Measurements from ENCODE around the gene CDH18. TPM values are rescaled to one million over a fixed set of nuclear protein-coding genes. Genes with fewer than 3 reads are reported as not detected.

Gene CDH18
- total RNA-seq, 4 donors from 2014 or later: not detected

- no peak for DNase-seq
- Histone ChIP-seq H3K4me3 (no peak overlapping the region), H3K27me3 (no peaks in the 10 kb centered on the region), H3K36me3 (no peaks in the 10 kb centered on the region), H3K4me1 (no peaks in the 10 kb centered on the region), H3K9me3 (no peaks in the 10 kb centered on the region), H3K27ac (no peak overlapping the region)
- TF ChIP-seq POLR2A (IDR thresholded peaks at IDR 0.05): no peak
- no peak for TF ChIP-seq CTCF (IDR thresholded peaks at IDR 0.05)
Observed at GRCh38 chr5:19619571-19619970, 368.4 kb downstream of the CDH18 start.

GRCh38 chr5:19616701-19617215 lies 371.2 kb downstream of the CDH18 start:
- no peak for TF ChIP-seq CTCF (IDR thresholded peaks at IDR 0.05)
- H3K9me3 ChIP-seq: no peaks in the 10 kb centered on the region
- no peaks in the 10 kb centered on the region for H3K36me3 ChIP-seq
- no peak overlapping the region for H3K27ac ChIP-seq
- H3K27me3 ChIP-seq: no peaks in the 10 kb centered on the region
- H3K4me3 ChIP-seq: no peak overlapping the region
- no peaks in the 10 kb centered on the region for H3K4me1 ChIP-seq
- DNase-seq: no peak

- H3K9me3 ChIP-seq: no peaks in the 10 kb centered on the region
- no peak for TF ChIP-seq CTCF (IDR thresholded peaks at IDR 0.05)
- no peak for TF ChIP-seq POLR2A (IDR thresholded peaks at IDR 0.05)
- H3K4me1 ChIP-seq: no peaks in the 10 kb centered on the region
- no peak overlapping the region for H3K27ac ChIP-seq
- no peak for DNase-seq
- H3K4me3 ChIP-seq: no peak overlapping the region
- H3K36me3 ChIP-seq: no peaks in the 10 kb centered on the region
- H3K27me3 ChIP-seq: no peaks in the 10 kb centered on the region
Observed at GRCh38 chr5:19615661-19616060, 372.3 kb downstream of the CDH18 start.

GRCh38 chr5:19615071-19615470 lies 372.9 kb downstream of the CDH18 start:
- no peak for DNase-seq

GRCh38 chr5:19608444-19609002 lies 379.5 kb downstream of the CDH18 start:
- H3K27ac ChIP-seq: no peak overlapping the region
- no peaks in the 10 kb centered on the region for H3K36me3 ChIP-seq
- no peaks in the 10 kb centered on the region for H3K27me3 ChIP-seq
- no peak overlapping the region for H3K4me3 ChIP-seq
- no peaks in the 10 kb centered on the region for H3K4me1 ChIP-seq
- TF ChIP-seq CTCF (IDR thresholded peaks at IDR 0.05) (no peak), POLR2A (IDR thresholded peaks at IDR 0.05) (no peak)
- no peaks in the 10 kb centered on the region for H3K9me3 ChIP-seq
- no peak for DNase-seq

More at GRCh38 chr5:19615071-19615470, 372.9 kb downstream of the CDH18 start:
- H3K4me1 ChIP-seq: no peaks in the 10 kb centered on the region
- no peaks in the 10 kb centered on the region for H3K27me3 ChIP-seq
- no peaks in the 10 kb centered on the region for H3K36me3 ChIP-seq
- no peak for TF ChIP-seq POLR2A (IDR thresholded peaks at IDR 0.05)
- H3K9me3 ChIP-seq: no peaks in the 10 kb centered on the region
- no peak overlapping the region for H3K4me3 ChIP-seq
- H3K27ac ChIP-seq: no peak overlapping the region

GRCh38 chr5:19605846-19606407 lies 382.1 kb downstream of the CDH18 start:
- no peaks in the 10 kb centered on the region for H3K4me1 ChIP-seq
- H3K4me3 ChIP-seq: no peak overlapping the region
- H3K27ac ChIP-seq: no peak overlapping the region
- H3K27me3 ChIP-seq: no peaks in the 10 kb centered on the region
- TF ChIP-seq POLR2A (IDR thresholded peaks at IDR 0.05) (no peak), CTCF (IDR thresholded peaks at IDR 0.05) (no peak)
- DNase-seq: no peak
- H3K36me3 ChIP-seq: no peaks in the 10 kb centered on the region
- no peaks in the 10 kb centered on the region for H3K9me3 ChIP-seq
